H1 (cell line): Measurements from ENCODE around the gene RERGL. TPM values are rescaled to one million over a fixed set of nuclear protein-coding genes. Genes with fewer than 3 reads are reported as not detected.

ENCODE experiments used
- CTCF ChIA-PET: fragments of 300-600 bp; sonication (Branson Sonifier 250); formaldehyde crosslinking; loops from one replicate; lab custom pipeline; 2021; ENCODE audit not compliant: partially characterized antibody; lab: Charles Lee
- POLR2A ChIA-PET: fragments of 300-600 bp; sonication (Branson Sonifier 250); formaldehyde crosslinking; loops from one replicate; lab custom pipeline; 2021; ENCODE audit warnings: inconsistent platforms; ENCODE audit not compliant: partially characterized antibody; lab: Charles Lee
- DNase-seq, 2 experiments: peaks; one replicate each; pipeline versions ENCODE4 v3.0.0 to v3.0.0-alpha.2; 2010 to 2022; ENCODE audit warnings: low spot score in 2 of 2, low read depth in 1 of 2, mixed read lengths in 1 of 2
- FAIRE-seq: peaks from 2 replicates; lab custom pipeline; 2011; peaks lifted over from hg19 to GRCh38; lab: Jason Lieb, UNC
- H2AFZ ChIP-seq: 2 replicates; pipeline ENCODE4 v1.8.1; 2012; ENCODE audit warnings: low read length, inconsistent platforms
- H2AK5ac ChIP-seq: 2 replicates; pipeline ENCODE4 v1.6.1; 2013; ENCODE audit warnings: low read depth, low read length
- H2BK120ac ChIP-seq: replicated peaks from 2 replicates; pipeline ENCODE3; 2013; ENCODE audit warnings: low read depth, low read length, inconsistent platforms
- H2BK12ac ChIP-seq: 2 replicates; pipeline ENCODE4 v1.6.1; 2013; ENCODE audit warnings: low read depth, low read length
- H2BK15ac ChIP-seq: 2 replicates; pipeline ENCODE4 v1.6.1; 2013; ENCODE audit warnings: low read length
- H2BK20ac ChIP-seq: 2 replicates; pipeline ENCODE4 v1.6.1; 2013; ENCODE audit warnings: low read length
- H2BK5ac ChIP-seq: 2 replicates; pipeline ENCODE4 v1.6.1; 2013; ENCODE audit warnings: low read depth, low read length
- H3K14ac ChIP-seq: 2 replicates; pipeline ENCODE4 v1.6.1; 2013; ENCODE audit warnings: inconsistent platforms; ENCODE audit not compliant: insufficient read length
- H3K18ac ChIP-seq: 2 replicates; pipeline ENCODE4 v1.6.1; 2013; ENCODE audit warnings: low read length; ENCODE audit errors: extremely low read depth
- H3K23ac ChIP-seq: 2 replicates; pipeline ENCODE4 v1.6.1; 2013; ENCODE audit warnings: inconsistent platforms; ENCODE audit not compliant: insufficient read length
- H3K23me2 ChIP-seq: 2 replicates; pipeline ENCODE4 v1.6.1; 2013; ENCODE audit warnings: low read depth, low read length
- H3K27ac ChIP-seq: 2 replicates; pipeline ENCODE4 v1.6.1; 2011; ENCODE audit warnings: low read depth, low read length, inconsistent platforms
- H3K27me3 ChIP-seq, 4 experiments: replicated peaks in 1 of 4; 1 replicate in 1 of 4; 2 replicates in 3 of 4; pipeline versions ENCODE4 v1.6.1 to v1.8.1; 2011 to 2013; ENCODE audit warnings: low read length in 3 of 4, mild to moderate bottlenecking in 3 of 4, inconsistent platforms in 2 of 4, mixed read lengths in 2 of 4, moderate library complexity in 1 of 4; ENCODE audit not compliant: control insufficient read depth in 3 of 4, insufficient read depth in 3 of 4; ENCODE audit errors: extremely low read depth in 1 of 4
- H3K36me3 ChIP-seq, 4 experiments: 2 replicates each; pipeline versions ENCODE4 v1.6.1 to v1.8.1; 2011 to 2013; ENCODE audit warnings: mild to moderate bottlenecking in 4 of 4, low read length in 3 of 4, moderate library complexity in 2 of 4, control low read depth in 1 of 4, inconsistent platforms in 1 of 4; ENCODE audit not compliant: insufficient read depth in 4 of 4, control insufficient read depth in 2 of 4
- H3K4ac ChIP-seq: replicated peaks from 2 replicates; pipeline ENCODE3; 2013; ENCODE audit warnings: low read length, low read depth, mixed read lengths, inconsistent platforms; ENCODE audit not compliant: insufficient read length
- H3K4me1 ChIP-seq, 4 experiments: replicated peaks in 1 of 4; 1 replicate in 1 of 4; 2 replicates in 3 of 4; pipeline versions ENCODE4 v1.6.1 to v1.8.1; 2011 to 2013; ENCODE audit warnings: low read length in 3 of 4, inconsistent platforms in 2 of 4, mixed read lengths in 1 of 4; ENCODE audit not compliant: insufficient read depth in 4 of 4, control insufficient read depth in 3 of 4
- H3K4me2 ChIP-seq, 2 experiments: 2 replicates each; pipeline versions ENCODE4 v1.6.1 to v1.8.1; 2011 to 2013; ENCODE audit warnings: low read depth in 2 of 2, low read length in 2 of 2, control low read depth in 1 of 2, inconsistent platforms in 1 of 2, mild to moderate bottlenecking in 1 of 2; ENCODE audit not compliant: insufficient read depth in 1 of 2
- H3K4me3 ChIP-seq, 4 experiments: fragments of 200-600, 300-600 bp in 1 of 4; sonication (generic), shearing (Covaris generic), sonication (Bioruptor Twin) in 1 of 4; 2 replicates each; pipeline versions ENCODE4 v1.5.1 to v1.8.1; 2011 to 2016; ENCODE audit warnings: low read length in 4 of 4, low read depth in 3 of 4, control low read depth in 2 of 4, inconsistent platforms in 2 of 4, mild to moderate bottlenecking in 2 of 4, mixed read lengths in 1 of 4, moderate library complexity in 1 of 4; ENCODE audit not compliant: insufficient read depth in 2 of 4; ENCODE audit errors: extremely low read depth in 1 of 4
- H3K56ac ChIP-seq: replicated peaks from 2 replicates; pipeline ENCODE3; 2013; ENCODE audit warnings: low read depth, mild to moderate bottlenecking, mixed read lengths, low read length, inconsistent platforms; ENCODE audit not compliant: insufficient read length
- H3K79me1 ChIP-seq: 2 replicates; pipeline ENCODE4 v1.6.1; 2013; ENCODE audit warnings: low read depth, low read length, control low read depth
- H3K79me2 ChIP-seq, 2 experiments: 2 replicates each; pipeline versions ENCODE4 v1.6.1 to v1.8.1; 2012 to 2013; ENCODE audit warnings: low read length in 2 of 2, mild to moderate bottlenecking in 2 of 2, inconsistent platforms in 1 of 2; ENCODE audit not compliant: insufficient read depth in 2 of 2, control insufficient read depth in 1 of 2
- H3K9ac ChIP-seq, 4 experiments: replicated peaks in 1 of 4; 1 replicate in 1 of 4; 2 replicates in 3 of 4; pipeline versions ENCODE4 v1.6.1 to v1.8.1; 2011 to 2013; ENCODE audit warnings: low read depth in 3 of 4, low read length in 3 of 4, control low read depth in 2 of 4, mild to moderate bottlenecking in 2 of 4, moderate library complexity in 2 of 4, inconsistent platforms in 1 of 4; ENCODE audit errors: extremely low read depth in 1 of 4
- H3K9me3 ChIP-seq, 2 experiments: 2 replicates each; pipeline versions ENCODE4 v1.6.1 to v1.8.1; 2012 to 2013; ENCODE audit warnings: mild to moderate bottlenecking in 2 of 2, moderate library complexity in 2 of 2, control low read depth in 1 of 2, inconsistent platforms in 1 of 2, low read depth in 1 of 2, low read length in 1 of 2, mixed read lengths in 1 of 2; ENCODE audit not compliant: insufficient read depth in 2 of 2
- H4K20me1 ChIP-seq, 2 experiments: replicated peaks in 1 of 2; 2 replicates each; pipeline versions ENCODE3 to v1.8.1; 2011 to 2013; ENCODE audit warnings: inconsistent platforms in 2 of 2, low read length in 2 of 2, mild to moderate bottlenecking in 1 of 2; ENCODE audit not compliant: insufficient read depth in 2 of 2, control insufficient read depth in 1 of 2
- H4K5ac ChIP-seq: 2 replicates; pipeline ENCODE4 v1.6.1; 2013; ENCODE audit warnings: low read length, low read depth, mixed read lengths, inconsistent platforms; ENCODE audit not compliant: insufficient read length
- H4K8ac ChIP-seq: 2 replicates; pipeline ENCODE4 v1.8.0; 2013; ENCODE audit warnings: mild to moderate bottlenecking, moderate library complexity, low read length, inconsistent platforms; ENCODE audit not compliant: insufficient read depth; ENCODE audit errors: extremely low read depth
- H4K91ac ChIP-seq: replicated peaks from 2 replicates; pipeline ENCODE3; 2013; ENCODE audit warnings: low read length, mixed read lengths, inconsistent platforms; ENCODE audit not compliant: insufficient read length
- CBX8 ChIP-seq: fragments of 300-800, 300-1000 bp; sonication (generic); IDR thresholded peaks from 2 replicates; pipeline ENCODE4 v1.7.1; 2016; ENCODE audit warnings: low read depth, low read length, borderline replicate concordance
- CHD1 ChIP-seq: IDR thresholded peaks from 2 replicates; pipeline ENCODE4 v1.6.1; 2012; ENCODE audit warnings: low read depth, low read length, improper control_type of control experiment
- CTBP2 ChIP-seq: IDR thresholded peaks from 2 replicates; pipeline ENCODE4 v1.7.0; 2011; ENCODE audit warnings: borderline replicate concordance, mild to moderate bottlenecking, moderate library complexity, mixed read lengths, low read length; ENCODE audit not compliant: insufficient read depth, insufficient read length
- GABPA ChIP-seq: IDR thresholded peaks from 2 replicates; pipeline ENCODE4 v1.6.1; 2011; ENCODE audit warnings: mild to moderate bottlenecking, low read length, moderate library complexity, borderline replicate concordance; ENCODE audit not compliant: insufficient read depth
- HDAC2 ChIP-seq, 2 experiments: fragments of 300-600 bp in 1 of 2; sonication (generic) in 1 of 2; IDR thresholded peaks; 2 replicates each; pipeline ENCODE4 v1.6.1; 2011 to 2012; ENCODE audit warnings: low read depth in 2 of 2, low read length in 2 of 2, mild to moderate bottlenecking in 2 of 2, moderate library complexity in 2 of 2, borderline replicate concordance in 1 of 2, inconsistent platforms in 1 of 2
- JUN ChIP-seq: IDR thresholded peaks from 2 replicates; pipeline ENCODE4 v1.6.1; 2011; ENCODE audit warnings: low read depth, mild to moderate bottlenecking, improper control_type of control experiment, low read length
- NANOG ChIP-seq: IDR thresholded peaks from 2 replicates; pipeline ENCODE4 v1.6.1; 2011; ENCODE audit warnings: low read length, low read depth, mild to moderate bottlenecking, inconsistent platforms; ENCODE audit not compliant: insufficient read depth, poor library complexity, severe bottlenecking
- POLR2A ChIP-seq, 2 experiments: IDR thresholded peaks; 1 replicate in 1 of 2; 2 replicates in 1 of 2; pipeline ENCODE4 v1.6.1; 2011; ENCODE audit warnings: low read depth in 2 of 2, low read length in 2 of 2, mild to moderate bottlenecking in 2 of 2; ENCODE audit errors: control extremely low read depth in 1 of 2
- RAD21 ChIP-seq, 2 experiments: IDR thresholded peaks in 1 of 2; conservative IDR thresholded peaks in 1 of 2; 2 replicates each; pipeline ENCODE4 v1.6.1; 2011; ENCODE audit warnings: low read depth in 2 of 2, low read length in 2 of 2, improper control_type of control experiment in 1 of 2, inconsistent platforms in 1 of 2, mild to moderate bottlenecking in 1 of 2, moderate library complexity in 1 of 2
- RXRA ChIP-seq: IDR thresholded peaks from 2 replicates; pipeline ENCODE4 v1.6.1; 2011; ENCODE audit warnings: low read depth, mild to moderate bottlenecking, low read length, moderate library complexity; ENCODE audit not compliant: insufficient read depth
- SAP30 ChIP-seq: fragments of 300-600 bp; sonication (generic); IDR thresholded peaks from 2 replicates; pipeline ENCODE4 v1.7.1; 2012; ENCODE audit warnings: low read length, moderate library complexity, mild to moderate bottlenecking, inconsistent platforms; ENCODE audit not compliant: insufficient read depth, insufficient replicate concordance
- TAF7 ChIP-seq: optimal IDR thresholded peaks from 2 replicates; pipeline ENCODE3; 2011; ENCODE audit warnings: low read depth, mild to moderate bottlenecking, inconsistent platforms, low read length, moderate library complexity, borderline replicate concordance
- YY1 ChIP-seq: IDR thresholded peaks from 2 replicates; pipeline ENCODE4 v1.6.1; 2011; ENCODE audit warnings: low read depth, mild to moderate bottlenecking, low read length
- ZNF274 ChIP-seq: IDR thresholded peaks from 2 replicates; pipeline ENCODE4 v1.7.0; 2012; ENCODE audit warnings: low read length, borderline replicate concordance; ENCODE audit errors: extremely low read depth
- WGBS, 2 experiments: shearing (Covaris generic) in 1 of 2; methylation state at CpG; one replicate each; pipeline versions ENCODE4 v1.1.6 to v1.1.7; 2013 to 2015; ENCODE audit warnings: low lambda C conversion rate in 2 of 2, mixed read lengths in 2 of 2, inconsistent platforms in 1 of 2, low coverage in 1 of 2, missing lambda C conversion rate in 1 of 2; ENCODE audit not compliant: insufficient replicate concordance in 2 of 2, insufficient coverage in 1 of 2, insufficient read length in 1 of 2; ENCODE audit errors: extremely low coverage in 1 of 2, missing lambda C conversion rate in 1 of 2; 5-methylcytosine and 5-hydroxymethylcytosine counted together
- polyA plus RNA-seq, 7 experiments: library from polyadenylated mRNA; depleted of rRNA in 3 of 7; stranded (reverse) in 5 of 7; unstranded in 2 of 7; fragments of >200 nt in 5 of 7; fragments of 200-250 nt in 2 of 7; gene quantifications; 1 replicate in 5 of 7; 2 replicates in 1 of 7; 4 replicates in 1 of 7; pipeline versions ENCODE4 v1.2.1 to v1.2.3, GENCODE V29; 2011 to 2013; ENCODE audit warnings: missing spikeins in 2 of 7, mixed read lengths in 2 of 7
- total RNA-seq: library from RNA; stranded (reverse); fragmentation: NEBNext Ultra II Directional; extraction: Animal tissue kit (Norgen Biotek cat#: 25700); gene quantifications from 2 replicates; pipeline ENCODE4 v1.2.1, GENCODE V29; 2021

RERGL gene
- total and polyA plus RNA-seq, 2 of the 8 experiments (the other 6 are each of a cell fraction or from before 2014, with no cell fraction given): not detected

DNA sequence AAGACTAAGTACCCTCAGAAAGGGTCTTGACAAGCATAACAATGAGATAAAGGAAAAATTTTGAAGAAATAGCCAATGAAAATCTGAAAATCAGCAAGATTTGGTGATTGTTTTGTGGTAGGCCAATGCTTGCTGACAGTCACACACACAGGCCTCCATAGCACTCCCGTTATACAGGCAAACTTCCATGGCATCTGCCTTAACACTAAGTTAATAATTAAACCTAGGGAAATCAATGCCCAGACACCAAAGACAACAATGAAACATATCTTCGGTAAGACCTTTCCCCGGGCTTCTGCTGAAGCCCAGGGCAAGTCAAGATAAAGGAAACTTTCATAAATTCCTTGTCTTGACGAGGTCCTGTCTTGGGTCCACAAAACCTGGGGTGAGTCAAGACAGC lies 18.6 kb upstream of the RERGL start:
- no peaks in the 10 kb centered on the region for H3K36me3 ChIP-seq
- no peak overlapping the region for H2BK20ac ChIP-seq
- no peak for TF ChIP-seq GABPA
- no peak for TF ChIP-seq YY1
- TF ChIP-seq ZNF274: no peak
- no peak for TF ChIP-seq POLR2A (IDR thresholded peaks at IDR 0.05; ENCODE audit: control extremely low read depth in 1 of 2, low read depth in 2 of 2, low read length in 2 of 2)
- no peak for TF ChIP-seq RXRA
- TF ChIP-seq CBX8: no peak
- TF ChIP-seq CTBP2: no peak
- TF ChIP-seq NANOG: no peak
- TF ChIP-seq RAD21 (IDR thresholded peaks at IDR 0.05 in 1 of 2, conservative IDR thresholded peaks at IDR 0.05 in 1 of 2; ENCODE audit: low read depth in 2 of 2, low read length in 2 of 2): no peak
- TF ChIP-seq HDAC2 (IDR thresholded peaks at IDR 0.05; ENCODE audit: borderline replicate concordance in 1 of 2, low read depth in 2 of 2, low read length in 2 of 2): no peak
- no peak for TF ChIP-seq CHD1
- TF ChIP-seq SAP30: no peak
- TF ChIP-seq JUN: no peak
- no peak for TF ChIP-seq TAF7
- TF ChIP-seq, all 59 proteins: peak for 0
- CTCF ChIA-PET: no interaction called here
- Histone ChIP-seq H4K91ac (no peak overlapping the region), H3K27ac (no peak overlapping the region), H2BK15ac (no peak overlapping the region), H3K4me2 (no peak overlapping the region), H3K4me1 (no peaks in the 10 kb centered on the region), H2BK120ac (no peak overlapping the region), H3K14ac (no peak overlapping the region), H3K9ac (no peak overlapping the region), H4K20me1 (no peaks in the 10 kb centered on the region), H2BK12ac (no peak overlapping the region), H3K79me1 (no peaks in the 10 kb centered on the region), H3K23me2 (no peaks in the 10 kb centered on the region), H3K23ac (no peak overlapping the region), H3K27me3 (no peaks in the 10 kb centered on the region), H4K8ac (no peak overlapping the region), H3K9me3 (peaks cover 0 to 2% of the 10 kb centered on the region in 2 experiments; a peak in 1 of 4 replicates), H3K18ac (no peak overlapping the region), H4K5ac (no peak overlapping the region), H3K56ac (no peak overlapping the region), H2AK5ac (no peak overlapping the region), H3K4ac (no peak overlapping the region), H2AFZ (no peak overlapping the region), H3K79me2 (no peaks in the 10 kb centered on the region), H2BK5ac (no peak overlapping the region), H3K4me3 (no peak overlapping the region)
- WGBS, 2 experiments: 93% methylated on average over 4 of the region's 4 CpGs; no CpG with 5 or more reads in 1 of the 2 experiments
- POLR2A ChIA-PET: no interaction called here
- FAIRE-seq (no peak), DNase-seq (no peak)
